ENCODE measurements around the gene CFAP77. TPM values are rescaled to one million over a fixed set of nuclear protein-coding genes. Genes with fewer than 3 reads are reported as not detected.

The CFAP77 gene
- total RNA-seq, 1 donor from 2014 or later: 0.36 TPM

DNA sequence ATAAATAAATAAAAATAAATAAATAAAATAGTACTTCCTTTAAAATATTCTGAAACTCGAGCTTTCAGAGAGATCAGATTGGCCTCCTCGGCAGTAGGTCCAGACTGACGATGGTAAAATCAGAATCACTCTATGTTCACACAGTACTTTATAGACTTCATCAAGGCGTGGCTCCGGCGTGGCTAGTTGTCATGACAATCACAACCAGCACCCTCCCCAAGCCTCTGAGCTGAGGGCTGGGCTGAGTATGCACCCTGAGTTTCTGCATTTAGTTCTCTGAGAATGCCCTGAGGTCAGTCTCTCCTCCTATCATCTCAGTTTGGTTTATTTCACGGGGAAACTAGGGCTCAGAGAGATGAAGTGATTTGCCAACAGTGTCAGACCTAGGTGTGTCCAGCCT, 129.1 kb downstream of the CFAP77 start:
- Histone ChIP-seq H3K9me3 (ENCODE audit: insufficient read depth, low read depth, low read length) (no peaks in the 10 kb centered on the region), H3K4me3 (ENCODE audit: insufficient read depth, low read depth, low read length) (no peak overlapping the region), H3K27me3 (ENCODE audit: insufficient read depth, low read length) (no peaks in the 10 kb centered on the region), H3K4me2 (ENCODE audit: low read length) (no peak overlapping the region), H3K4me1 (ENCODE audit: insufficient read depth, low read length) (no peaks in the 10 kb centered on the region), H3K79me2 (ENCODE audit: insufficient read depth, low read length) (no peaks in the 10 kb centered on the region), H4K20me1 (ENCODE audit: insufficient read depth, low read length) (no peaks in the 10 kb centered on the region), H3K36me3 (ENCODE audit: insufficient read depth, low read length) (no peaks in the 10 kb centered on the region), H3K9ac (ENCODE audit: low read length) (no peak overlapping the region), H2AFZ (ENCODE audit: low read depth, low read length) (no peak overlapping the region), H3K27ac (ENCODE audit: low read depth, low read length) (no peak overlapping the region)
- Mint-ChIP-seq H3K27ac (ENCODE audit: unreplicated experiment) (no peak overlapping the region), H3K4me1 (ENCODE audit: low read depth, unreplicated experiment) (no peaks in the 10 kb centered on the region), H3K36me3 (ENCODE audit: low read depth, unreplicated experiment) (no peaks in the 10 kb centered on the region), H3K27me3 (ENCODE audit: low read depth, unreplicated experiment) (peaks cover 28% of the 10 kb centered on the region), H3K9me3 (ENCODE audit: unreplicated experiment) (peaks cover 8% of the 10 kb centered on the region), H3K4me3 (ENCODE audit: unreplicated experiment) (no peak overlapping the region)
- TF ChIP-seq CTCF (IDR thresholded peaks at IDR 0.05; ENCODE audit: insufficient read depth, low read depth, low read length) (no peak), EZH2 (IDR thresholded peaks at IDR 0.05; ENCODE audit: insufficient read depth, low read length) (no peak)
- DNase-seq (ENCODE audit: low read depth) (no peak), FAIRE-seq (no peak)

- Histone ChIP-seq H2AFZ (ENCODE audit: low read depth, low read length) (no peak overlapping the region), H3K4me2 (ENCODE audit: low read length) (no peak overlapping the region), H3K27ac (ENCODE audit: low read depth, low read length) (no peak overlapping the region), H3K36me3 (ENCODE audit: insufficient read depth, low read length) (no peaks in the 10 kb centered on the region), H3K27me3 (ENCODE audit: insufficient read depth, low read length) (no peaks in the 10 kb centered on the region), H3K4me3 (ENCODE audit: insufficient read depth, low read depth, low read length) (no peak overlapping the region), H3K4me1 (ENCODE audit: insufficient read depth, low read length) (peaks cover 2% of the 10 kb centered on the region), H3K79me2 (ENCODE audit: insufficient read depth, low read length) (no peaks in the 10 kb centered on the region), H3K9ac (ENCODE audit: low read length) (no peak overlapping the region), H3K9me3 (ENCODE audit: insufficient read depth, low read depth, low read length) (no peaks in the 10 kb centered on the region), H4K20me1 (ENCODE audit: insufficient read depth, low read length) (no peaks in the 10 kb centered on the region)
- no peaks in the 10 kb centered on the region for H3K4me1 Mint-ChIP-seq (ENCODE audit: low read depth, unreplicated experiment)
- H3K27me3 Mint-ChIP-seq (ENCODE audit: low read depth, unreplicated experiment): peaks cover 41% of the 10 kb centered on the region
- DNase-seq (ENCODE audit: low read depth) (no peak), FAIRE-seq (no peak)
- H3K36me3 Mint-ChIP-seq (ENCODE audit: low read depth, unreplicated experiment): no peaks in the 10 kb centered on the region
- no peak overlapping the region for H3K27ac Mint-ChIP-seq (ENCODE audit: unreplicated experiment)
- H3K9me3 Mint-ChIP-seq (ENCODE audit: unreplicated experiment): peaks cover 4% of the 10 kb centered on the region
- no peak overlapping the region for H3K4me3 Mint-ChIP-seq (ENCODE audit: unreplicated experiment)
- TF ChIP-seq CTCF (IDR thresholded peaks at IDR 0.05; ENCODE audit: insufficient read depth, low read depth, low read length) (no peak), EZH2 (IDR thresholded peaks at IDR 0.05; ENCODE audit: insufficient read depth, low read length) (no peak)
Measured at GRCh38 chr9:132541051-132541450, 131.0 kb downstream of the CFAP77 start.

- Mint-ChIP-seq H3K4me3 (ENCODE audit: unreplicated experiment) (no peak overlapping the region), H3K4me1 (ENCODE audit: low read depth, unreplicated experiment) (no peaks in the 10 kb centered on the region), H3K27ac (ENCODE audit: unreplicated experiment) (no peak overlapping the region), H3K36me3 (ENCODE audit: low read depth, unreplicated experiment) (no peaks in the 10 kb centered on the region), H3K27me3 (ENCODE audit: low read depth, unreplicated experiment) (peaks cover 46% of the 10 kb centered on the region), H3K9me3 (ENCODE audit: unreplicated experiment) (peaks cover 4% of the 10 kb centered on the region)
- peaks cover 7% of the 10 kb centered on the region for H3K4me1 ChIP-seq (ENCODE audit: insufficient read depth, low read length)
- FAIRE-seq: no peak
- DNase-seq (ENCODE audit: low read depth): no peak
- H3K4me2 ChIP-seq (ENCODE audit: low read length): no peak overlapping the region
- no peaks in the 10 kb centered on the region for H3K9me3 ChIP-seq (ENCODE audit: insufficient read depth, low read depth, low read length)
- no peaks in the 10 kb centered on the region for H3K79me2 ChIP-seq (ENCODE audit: insufficient read depth, low read length)
- no peaks in the 10 kb centered on the region for H3K27me3 ChIP-seq (ENCODE audit: insufficient read depth, low read length)
- no peaks in the 10 kb centered on the region for H3K36me3 ChIP-seq (ENCODE audit: insufficient read depth, low read length)
- H3K9ac ChIP-seq (ENCODE audit: low read length): no peak overlapping the region
- no peak for TF ChIP-seq EZH2 (IDR thresholded peaks at IDR 0.05; ENCODE audit: insufficient read depth, low read length)
- TF ChIP-seq CTCF (IDR thresholded peaks at IDR 0.05; ENCODE audit: insufficient read depth, low read depth, low read length): no peak
- no peak overlapping the region for H3K4me3 ChIP-seq (ENCODE audit: insufficient read depth, low read depth, low read length)
- H2AFZ ChIP-seq (ENCODE audit: low read depth, low read length): no peak overlapping the region
- H3K27ac ChIP-seq (ENCODE audit: low read depth, low read length): no peak overlapping the region
- no peaks in the 10 kb centered on the region for H4K20me1 ChIP-seq (ENCODE audit: insufficient read depth, low read length)
Measured at GRCh38 chr9:132541870-132542830, 132.1 kb downstream of the CFAP77 start.
